ENCODE results near the gene CNKSR2.
A peak's percentile ranks its signal among the peaks of the same experiment; 100 is the strongest.

CNKSR2 gene

DNA sequence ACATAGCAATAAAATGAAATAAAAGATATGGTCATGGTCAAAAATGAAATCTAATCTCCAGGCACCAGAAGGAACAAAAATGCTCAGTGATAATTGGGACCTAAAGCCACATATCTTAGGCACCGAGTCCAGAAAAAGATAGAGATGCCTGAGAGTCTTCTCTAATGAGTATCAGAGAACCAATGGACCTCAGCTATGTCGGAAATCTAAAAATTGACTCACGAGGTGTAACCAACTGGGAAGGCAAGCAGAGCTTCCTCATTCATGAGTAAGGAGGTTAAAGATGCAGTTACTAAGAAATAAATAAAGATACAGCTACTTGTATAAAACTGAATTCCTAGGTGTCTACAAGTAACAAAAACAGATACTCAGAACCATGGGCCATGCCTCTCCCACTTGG lies 211.8 kb downstream of the CNKSR2 start:
- intact Hi-C loops (cut with DNase I; ENCODE audit: low total_unique reads), result no loop called here
- DNase-seq, result no peak
- TF ChIP-seq, protein P1, sequence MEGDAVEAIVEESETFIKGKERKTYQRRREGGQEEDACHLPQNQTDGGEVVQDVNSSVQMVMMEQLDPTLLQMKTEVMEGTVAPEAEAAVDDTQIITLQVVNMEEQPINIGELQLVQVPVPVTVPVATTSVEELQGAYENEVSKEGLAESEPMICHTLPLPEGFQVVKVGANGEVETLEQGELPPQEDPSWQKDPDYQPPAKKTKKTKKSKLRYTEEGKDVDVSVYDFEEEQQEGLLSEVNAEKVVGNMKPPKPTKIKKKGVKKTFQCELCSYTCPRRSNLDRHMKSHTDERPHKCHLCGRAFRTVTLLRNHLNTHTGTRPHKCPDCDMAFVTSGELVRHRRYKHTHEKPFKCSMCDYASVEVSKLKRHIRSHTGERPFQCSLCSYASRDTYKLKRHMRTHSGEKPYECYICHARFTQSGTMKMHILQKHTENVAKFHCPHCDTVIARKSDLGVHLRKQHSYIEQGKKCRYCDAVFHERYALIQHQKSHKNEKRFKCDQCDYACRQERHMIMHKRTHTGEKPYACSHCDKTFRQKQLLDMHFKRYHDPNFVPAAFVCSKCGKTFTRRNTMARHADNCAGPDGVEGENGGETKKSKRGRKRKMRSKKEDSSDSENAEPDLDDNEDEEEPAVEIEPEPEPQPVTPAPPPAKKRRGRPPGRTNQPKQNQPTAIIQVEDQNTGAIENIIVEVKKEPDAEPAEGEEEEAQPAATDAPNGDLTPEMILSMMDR (IDR thresholded peaks at IDR 0.05), result no peak
- no peaks in the 10 kb centered on the region for H3K36me3 ChIP-seq
- peaks cover 0 to 5% (median 0%) of the 10 kb centered on the region in 3 donors for H3K9me3 ChIP-seq
- H3K4me1 ChIP-seq, result no peaks in the 10 kb centered on the region
- H3K4me3 ChIP-seq, result no peak overlapping the region
- no peak overlapping the region for H3K27ac ChIP-seq
- H3K27me3 ChIP-seq, result no peaks in the 10 kb centered on the region

DNA sequence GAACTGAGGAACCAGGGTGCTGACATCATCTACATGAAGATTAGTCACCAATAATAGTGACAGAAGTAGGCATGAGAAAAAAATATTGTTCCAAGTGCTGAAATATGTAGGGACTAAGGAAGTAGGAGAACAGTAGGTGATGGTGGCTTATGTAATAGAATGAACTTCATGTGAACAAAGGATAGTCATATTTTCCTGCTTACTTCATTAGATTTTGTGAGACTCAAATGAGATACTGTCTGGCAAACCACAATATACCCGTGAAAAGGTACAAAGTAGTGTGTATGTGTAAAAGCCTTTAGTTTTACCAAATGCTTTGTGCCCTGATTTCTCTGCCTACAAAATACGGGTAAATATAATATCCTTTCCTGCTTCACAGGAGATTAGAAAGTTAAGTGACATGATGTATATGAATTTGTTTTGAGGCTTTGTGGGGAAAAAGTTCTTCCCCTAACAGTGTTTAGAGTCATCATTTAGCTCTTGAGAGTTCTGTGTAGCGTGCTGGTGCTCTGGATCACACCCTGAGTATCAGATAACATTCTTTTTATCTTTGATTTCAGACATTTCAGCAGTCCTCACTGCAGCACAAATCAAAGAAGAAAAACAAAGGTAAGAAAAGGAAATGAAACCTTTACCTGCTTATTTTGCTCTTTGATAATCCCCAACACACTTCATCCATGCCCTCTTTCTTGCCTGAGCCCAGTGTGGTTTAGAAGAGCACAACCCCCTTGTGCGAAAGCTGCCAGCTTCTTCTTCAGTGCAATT lies 216.0 kb downstream of the CNKSR2 start:
- H3K27ac ChIP-seq, result no peak overlapping the region
- H3K36me3 ChIP-seq, result no peaks in the 10 kb centered on the region
- H3K4me1 ChIP-seq, result no peaks in the 10 kb centered on the region
- TF ChIP-seq, protein P1 (IDR thresholded peaks at IDR 0.05), result no peak
- DNase-seq, result no peak
- peaks cover 0 to 5% (median 0%) of the 10 kb centered on the region in 3 donors for H3K9me3 ChIP-seq
- no peak overlapping the region for H3K4me3 ChIP-seq
- intact Hi-C loops (cut with DNase I; ENCODE audit: low total_unique reads), result no loop called here
- H3K27me3 ChIP-seq, result no peaks in the 10 kb centered on the region

DNA sequence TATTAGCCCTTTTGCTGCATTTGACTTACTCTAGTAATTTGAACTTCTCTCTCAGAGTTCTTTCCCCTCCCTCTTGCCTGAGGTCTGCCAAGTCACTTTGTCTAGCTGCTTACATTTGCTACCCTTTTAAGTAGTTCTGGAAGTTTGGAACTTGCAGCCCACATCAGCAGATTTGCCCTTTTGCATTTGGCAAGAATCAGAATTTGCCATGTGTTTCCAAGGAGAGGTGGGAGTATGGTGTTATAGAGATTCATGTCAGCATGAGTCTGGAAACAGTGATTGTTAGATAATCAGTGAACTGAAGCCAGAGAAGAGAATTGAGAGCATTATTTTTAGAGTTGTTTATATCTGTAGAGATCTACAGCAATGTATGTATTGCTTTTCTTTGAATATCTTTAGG lies 231.8 kb downstream of the CNKSR2 start:
- Histone ChIP-seq H3K9me3 (no peaks in the 10 kb centered on the region), H3K36me3 (no peaks in the 10 kb centered on the region), H3K27ac (no peak overlapping the region), H3K27me3 (no peaks in the 10 kb centered on the region), H3K4me1 (no peaks in the 10 kb centered on the region), H3K4me3 (no peak overlapping the region)
- TF ChIP-seq, protein P1 (IDR thresholded peaks at IDR 0.05), result no peak
- no peak for DNase-seq
- intact Hi-C loops (cut with DNase I; ENCODE audit: low total_unique reads), result no loop called here

DNA sequence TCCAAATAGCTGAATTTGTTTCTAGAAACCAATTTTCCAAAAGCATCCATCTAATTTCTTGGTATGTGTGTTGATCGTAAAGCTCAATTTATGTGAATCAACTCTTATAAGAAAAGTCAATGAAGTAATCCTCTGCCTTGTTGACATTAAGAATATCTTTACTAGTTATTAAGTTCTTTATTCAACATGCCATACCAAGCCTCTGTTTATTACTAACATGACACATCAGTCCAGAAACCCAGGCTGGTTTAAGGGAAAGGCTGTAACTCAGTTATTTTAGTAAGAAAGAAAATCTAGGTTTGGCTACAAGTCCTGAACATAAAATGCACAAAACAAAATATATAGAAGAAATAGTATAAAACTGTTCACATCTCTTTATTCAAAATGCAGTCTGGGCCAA lies 235.9 kb downstream of the CNKSR2 start:
- TF ChIP-seq, protein P1 (IDR thresholded peaks at IDR 0.05), result no peak
- H3K27ac ChIP-seq, result no peak overlapping the region
- no peaks in the 10 kb centered on the region for H3K27me3 ChIP-seq
- H3K36me3 ChIP-seq, result no peaks in the 10 kb centered on the region
- intact Hi-C loops (cut with DNase I; ENCODE audit: low total_unique reads), result no loop called here
- H3K4me1 ChIP-seq, result peaks cover 0 to 15% (median 0%) of the 10 kb centered on the region in 4 donors
- DNase-seq, result no peak
- no peaks in the 10 kb centered on the region for H3K9me3 ChIP-seq
- no peak overlapping the region for H3K4me3 ChIP-seq

DNA sequence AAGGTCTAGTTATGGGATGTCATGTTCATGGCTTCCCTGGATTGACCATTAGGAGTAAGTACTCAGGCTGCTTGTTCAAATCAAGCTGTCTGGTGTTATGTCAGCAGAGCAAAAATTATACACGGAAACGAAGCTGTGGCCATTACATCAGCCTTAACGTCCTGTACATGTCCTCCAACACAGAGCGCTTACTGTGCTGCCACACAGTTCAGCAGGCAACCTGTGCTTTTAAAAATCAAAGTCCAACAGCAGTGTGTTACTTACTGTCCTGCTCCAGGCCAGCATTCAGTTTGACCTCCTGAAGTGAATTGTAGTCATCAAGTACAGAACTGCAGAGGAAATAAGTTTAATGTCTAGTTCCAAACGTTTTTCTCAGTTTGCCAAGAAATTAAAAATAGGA lies 237.9 kb downstream of the CNKSR2 start:
- Histone ChIP-seq H3K4me3 (no peak overlapping the region), H3K27ac (peak overlapping the region in 1 of 2 donors; percentile 25), H3K9me3 (no peaks in the 10 kb centered on the region), H3K36me3 (no peaks in the 10 kb centered on the region), H3K4me1 (peaks cover 0 to 15% (median 0%) of the 10 kb centered on the region in 4 donors), H3K27me3 (no peaks in the 10 kb centered on the region)
- DNase-seq, result no peak
- intact Hi-C loops (cut with DNase I; ENCODE audit: low total_unique reads), result no loop called here
- TF ChIP-seq, protein P1 (IDR thresholded peaks at IDR 0.05), result no peak

Measured in tibial artery (tissue), 4 donors.